ENCODE measurements around the gene ZNF41. TPM values are rescaled to one million over a fixed set of nuclear protein-coding genes. Genes with fewer than 3 reads are reported as not detected.

ZNF41 gene
- total and polyA plus RNA-seq, 2 of the 8 experiments (the other 6 are each of a cell fraction or from before 2014, with no cell fraction given) = 1.8 to 5.3 TPM

DNA sequence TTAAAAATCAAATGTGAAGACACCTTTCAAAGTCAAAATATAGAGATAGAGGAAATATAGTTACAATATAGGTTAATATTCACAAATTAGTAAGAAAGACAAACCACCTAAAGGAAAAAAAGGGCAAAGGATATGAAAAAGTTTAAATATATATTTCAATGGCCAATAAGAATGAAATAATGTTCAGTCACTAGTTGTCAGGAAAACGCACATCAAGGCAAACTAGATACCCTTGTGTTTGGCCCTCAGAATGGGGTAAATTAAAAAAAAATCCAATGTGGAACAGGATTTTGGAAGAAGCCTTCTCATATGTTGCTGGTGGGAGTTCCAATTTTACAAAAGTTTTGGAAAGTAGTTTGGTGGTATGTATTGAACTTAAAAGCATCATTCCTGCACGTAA is 2.4 kb downstream of the ZNF41 start:
- CTCF ChIA-PET (ENCODE audit: partially characterized antibody) = no interaction called here
- TF ChIP-seq GABPA (IDR thresholded peaks at IDR 0.05; ENCODE audit: borderline replicate concordance, insufficient read depth, low read length) (no peak), SIX5 (IDR thresholded peaks at IDR 0.05; ENCODE audit: low read depth, low read length) (no peak), POLR2A (IDR thresholded peaks at IDR 0.05; ENCODE audit: control extremely low read depth in 1 of 2, low read depth in 2 of 2, low read length in 2 of 2) (no peak), RXRA (IDR thresholded peaks at IDR 0.05; ENCODE audit: insufficient read depth, low read depth, low read length) (no peak), MAX (IDR thresholded peaks at IDR 0.05) (no peak), SUZ12 (IDR thresholded peaks at IDR 0.05; ENCODE audit: low read length) (no peak), BRCA1 (IDR thresholded peaks at IDR 0.05; ENCODE audit: low read depth, low read length) (no peak), GTF2F1 (IDR thresholded peaks at IDR 0.05; ENCODE audit: borderline replicate concordance, low read depth, low read length) (no peak), EP300 (IDR thresholded peaks at IDR 0.05; ENCODE audit: borderline replicate concordance in 1 of 2, low read depth in 2 of 2, low read length in 2 of 2) (no peak), POU5F1 (IDR thresholded peaks at IDR 0.05; ENCODE audit: low read depth, low read length) (no peak), BCL11A (IDR thresholded peaks at IDR 0.05; ENCODE audit: low read depth in 2 of 2, low read length in 2 of 2) (no peak), TAF1 (IDR thresholded peaks at IDR 0.05; ENCODE audit: low read depth, low read length) (no peak), CTBP2 (IDR thresholded peaks at IDR 0.05; ENCODE audit: borderline replicate concordance, insufficient read depth, insufficient read length, low read length) (no peak)

More for the DNA sequence above, 2.4 kb downstream of the ZNF41 start:
- H2BK20ac ChIP-seq (ENCODE audit: low read length) = no peak overlapping the region
- no peak overlapping the region; a peak in 1 of 4 replicates for H3K4me2 ChIP-seq (ENCODE audit: insufficient read depth in 1 of 2, low read depth in 2 of 2, low read length in 2 of 2)
- H3K18ac ChIP-seq (ENCODE audit: extremely low read depth, low read length) = no peak overlapping the region
- H2BK5ac ChIP-seq (ENCODE audit: low read depth, low read length) = no peak overlapping the region
- H4K20me1 ChIP-seq (replicated peaks in 1 of 2; ENCODE audit: control insufficient read depth in 1 of 2, insufficient read depth in 2 of 2, low read length in 2 of 2) = no peaks in the 10 kb centered on the region
- H3K4me3 ChIP-seq (ENCODE audit: extremely low read depth in 1 of 4, insufficient read depth in 2 of 4, low read depth in 3 of 4, low read length in 4 of 4) = no peak overlapping the region
- no peak for DNase-seq (ENCODE audit: low read depth in 1 of 2, low spot score in 2 of 2)
- POLR2A ChIA-PET (ENCODE audit: partially characterized antibody) = no interaction called here
- H4K5ac ChIP-seq (ENCODE audit: insufficient read length, low read depth, low read length) = no peak overlapping the region
- no peak overlapping the region for H2AK5ac ChIP-seq (ENCODE audit: low read depth, low read length)
- no peaks in the 10 kb centered on the region for H3K79me1 ChIP-seq (ENCODE audit: low read depth, low read length)
- no peak overlapping the region for H3K14ac ChIP-seq (ENCODE audit: insufficient read length)
- FAIRE-seq = no peak
- H3K27ac ChIP-seq (ENCODE audit: low read depth, low read length) = no peak overlapping the region
- H2AFZ ChIP-seq (ENCODE audit: low read length) = no peak overlapping the region
- H4K8ac ChIP-seq (ENCODE audit: extremely low read depth, insufficient read depth, low read length) = no peak overlapping the region
- H3K27me3 ChIP-seq (replicated peaks in 1 of 4; ENCODE audit: control insufficient read depth in 3 of 4, extremely low read depth in 1 of 4, insufficient read depth in 3 of 4, low read length in 3 of 4) = no peaks in the 10 kb centered on the region
- H4K91ac ChIP-seq (replicated peaks; ENCODE audit: insufficient read length, low read length) = no peak overlapping the region
- H3K79me2 ChIP-seq (ENCODE audit: control insufficient read depth in 1 of 2, insufficient read depth in 2 of 2, low read length in 2 of 2) = peaks cover 0 to 21% of the 10 kb centered on the region in 2 experiments; a peak in 2 of 4 replicates
- no peak overlapping the region for H2BK120ac ChIP-seq (replicated peaks; ENCODE audit: low read depth, low read length)
- H3K36me3 ChIP-seq (ENCODE audit: control insufficient read depth in 2 of 4, insufficient read depth in 4 of 4, low read length in 3 of 4) = no peaks in the 10 kb centered on the region
- no peak overlapping the region for H3K23ac ChIP-seq (ENCODE audit: insufficient read length)
- H3K9ac ChIP-seq (replicated peaks in 1 of 4; ENCODE audit: extremely low read depth in 1 of 4, low read depth in 3 of 4, low read length in 3 of 4) = no peak overlapping the region
- no peak overlapping the region for H2BK12ac ChIP-seq (ENCODE audit: low read depth, low read length)
- H2BK15ac ChIP-seq (ENCODE audit: low read length) = no peak overlapping the region
- H3K56ac ChIP-seq (replicated peaks; ENCODE audit: insufficient read length, low read depth, low read length) = no peak overlapping the region
- peaks cover 0 to 2% (median 0%) of the 10 kb centered on the region in 4 experiments; a peak in 2 of 7 replicates for H3K4me1 ChIP-seq (replicated peaks in 1 of 4; ENCODE audit: control insufficient read depth in 3 of 4, insufficient read depth in 4 of 4, low read length in 3 of 4)
- WGBS, 2 experiments (ENCODE audit: extremely low coverage in 1 of 2, insufficient coverage in 1 of 2, insufficient read length in 1 of 2, insufficient replicate concordance in 2 of 2, low coverage in 1 of 2, low lambda C conversion rate in 2 of 2, missing lambda C conversion rate in 1 of 2) = 43% methylated on average over 2 of the region's 2 CpGs; no CpG with 5 or more reads in 1 of the 2 experiments
- H3K4ac ChIP-seq (replicated peaks; ENCODE audit: insufficient read length, low read depth, low read length) = no peak overlapping the region
- peaks cover 6% of the 10 kb centered on the region; the same call in 1 of the 2 replicates for H3K23me2 ChIP-seq (ENCODE audit: low read depth, low read length)
- no peaks in the 10 kb centered on the region for H3K9me3 ChIP-seq (ENCODE audit: insufficient read depth in 2 of 2, low read depth in 1 of 2, low read length in 1 of 2)

Measured in H1 (cell line).